Hepatocyte (in vitro differentiated cells): Measurements from ENCODE around the gene PTPRN2.
A peak's percentile ranks its signal among the peaks of the same experiment; 100 is the strongest.

Experiments used
- CTCF ChIP-seq: fragments of 200-600 bp; sonication (generic); IDR thresholded peaks from 2 replicates; pipeline ENCODE4 v1.5.1; 2016; ENCODE audit warnings: antibody characterized with exemption, mild to moderate bottlenecking; ENCODE audit not compliant: poor library complexity
- EZH2 ChIP-seq: fragments of 200-600 bp; sonication (generic); IDR thresholded peaks from 2 replicates; pipeline ENCODE4 v1.6.1; 2016; ENCODE audit warnings: antibody characterized with exemption, mild to moderate bottlenecking, borderline replicate concordance
- EZH2phosphoT487 ChIP-seq: fragments of 200-600 bp; sonication (generic); IDR thresholded peaks from one replicate; pipeline ENCODE4 v1.6.1; 2018; ENCODE audit warnings: antibody characterized with exemption, mild to moderate bottlenecking, low read depth, moderate library complexity; ENCODE audit not compliant: unreplicated experiment, severe bottlenecking

GRCh38 chr7:157687845-157688532, 899.6 kb downstream of the PTPRN2 start:
- no peak for TF ChIP-seq EZH2
- no peak for TF ChIP-seq CTCF
- TF ChIP-seq EZH2phosphoT487, result peak; percentile 10
